Testis (tissue), 2 donors: Measurements from ENCODE around the gene ARL15.

Source experiments
- POLR2A ChIP-seq: fragments of 450-650 bp; IDR thresholded peaks from one replicate; pipeline ENCODE4 v1.6.1; 2017; ENCODE audit warnings: antibody characterized with exemption, mild to moderate bottlenecking, moderate library complexity
- TF ChIP-seq, protein P1 (sequence below), 3 experiments: fragments of 450-650 bp in 2 of 3; fragments of 200-600 bp in 1 of 3; sonication (generic) in 1 of 3; IDR thresholded peaks; one replicate each; pipeline ENCODE4 v1.5.1; 2016 to 2019; ENCODE audit warnings: antibody characterized with exemption in 3 of 3, mild to moderate bottlenecking in 2 of 3, moderate library complexity in 1 of 3

DNA sequence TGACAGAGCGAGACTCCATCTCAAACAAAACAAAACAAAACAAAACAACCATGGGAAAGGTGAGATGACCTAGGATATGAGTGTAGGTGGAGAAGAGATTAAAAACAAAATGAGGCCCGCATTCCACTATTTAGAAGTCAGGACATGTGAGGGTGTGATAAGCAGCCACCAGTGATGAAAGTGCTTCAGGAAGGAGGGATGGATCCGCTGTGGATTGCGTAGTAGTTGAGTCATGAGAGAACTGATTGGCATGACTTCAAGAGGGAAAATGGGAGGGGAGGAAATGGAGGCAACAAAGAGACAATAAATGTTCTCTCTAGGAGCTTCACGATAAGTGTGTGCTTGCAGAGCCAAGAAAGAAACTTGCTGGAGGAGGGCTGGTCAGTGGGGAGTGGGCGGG is 367.6 kb downstream of the ARL15 start:
- TF ChIP-seq, protein P1, sequence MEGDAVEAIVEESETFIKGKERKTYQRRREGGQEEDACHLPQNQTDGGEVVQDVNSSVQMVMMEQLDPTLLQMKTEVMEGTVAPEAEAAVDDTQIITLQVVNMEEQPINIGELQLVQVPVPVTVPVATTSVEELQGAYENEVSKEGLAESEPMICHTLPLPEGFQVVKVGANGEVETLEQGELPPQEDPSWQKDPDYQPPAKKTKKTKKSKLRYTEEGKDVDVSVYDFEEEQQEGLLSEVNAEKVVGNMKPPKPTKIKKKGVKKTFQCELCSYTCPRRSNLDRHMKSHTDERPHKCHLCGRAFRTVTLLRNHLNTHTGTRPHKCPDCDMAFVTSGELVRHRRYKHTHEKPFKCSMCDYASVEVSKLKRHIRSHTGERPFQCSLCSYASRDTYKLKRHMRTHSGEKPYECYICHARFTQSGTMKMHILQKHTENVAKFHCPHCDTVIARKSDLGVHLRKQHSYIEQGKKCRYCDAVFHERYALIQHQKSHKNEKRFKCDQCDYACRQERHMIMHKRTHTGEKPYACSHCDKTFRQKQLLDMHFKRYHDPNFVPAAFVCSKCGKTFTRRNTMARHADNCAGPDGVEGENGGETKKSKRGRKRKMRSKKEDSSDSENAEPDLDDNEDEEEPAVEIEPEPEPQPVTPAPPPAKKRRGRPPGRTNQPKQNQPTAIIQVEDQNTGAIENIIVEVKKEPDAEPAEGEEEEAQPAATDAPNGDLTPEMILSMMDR (IDR thresholded peaks at IDR 0.05): no peak
- TF ChIP-seq POLR2A: no peak
